ENCODE measurements around the gene SMLR1.

DNA sequence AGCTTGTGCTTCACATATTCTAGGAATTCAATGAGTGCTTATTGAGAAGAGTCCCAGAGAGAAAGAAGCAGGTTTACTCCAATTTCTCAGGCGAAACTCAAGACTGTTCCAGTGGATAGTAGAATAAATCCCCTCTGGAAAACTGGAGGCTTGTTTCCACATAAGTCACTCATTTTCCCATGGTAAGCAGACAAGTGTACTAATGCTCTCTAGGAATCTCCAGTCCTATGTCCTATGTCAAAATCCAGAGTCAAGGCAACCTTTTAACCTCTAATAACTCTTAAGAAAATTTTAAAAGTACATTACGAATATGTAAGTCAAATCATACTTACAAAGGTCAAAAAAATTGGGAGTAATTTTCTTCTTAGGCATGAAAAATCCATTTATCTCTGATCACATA is 35.2 kb downstream of the SMLR1 start:
- no peak for TF ChIP-seq LARP7 (IDR thresholded peaks at IDR 0.05)
- TF ChIP-seq IKZF2 (IDR thresholded peaks at IDR 0.05), result no peak
- TF ChIP-seq POLR2A (IDR thresholded peaks at IDR 0.05; ENCODE audit: low read depth, low read length), result no peak
- no peak for TF ChIP-seq RCOR1 (conservative IDR thresholded peaks at IDR 0.05; ENCODE audit: low read depth, low read length)
- TF ChIP-seq TAF1 (IDR thresholded peaks at IDR 0.05; ENCODE audit: borderline replicate concordance, low read depth, low read length), result no peak
- TF ChIP-seq, protein P1, sequence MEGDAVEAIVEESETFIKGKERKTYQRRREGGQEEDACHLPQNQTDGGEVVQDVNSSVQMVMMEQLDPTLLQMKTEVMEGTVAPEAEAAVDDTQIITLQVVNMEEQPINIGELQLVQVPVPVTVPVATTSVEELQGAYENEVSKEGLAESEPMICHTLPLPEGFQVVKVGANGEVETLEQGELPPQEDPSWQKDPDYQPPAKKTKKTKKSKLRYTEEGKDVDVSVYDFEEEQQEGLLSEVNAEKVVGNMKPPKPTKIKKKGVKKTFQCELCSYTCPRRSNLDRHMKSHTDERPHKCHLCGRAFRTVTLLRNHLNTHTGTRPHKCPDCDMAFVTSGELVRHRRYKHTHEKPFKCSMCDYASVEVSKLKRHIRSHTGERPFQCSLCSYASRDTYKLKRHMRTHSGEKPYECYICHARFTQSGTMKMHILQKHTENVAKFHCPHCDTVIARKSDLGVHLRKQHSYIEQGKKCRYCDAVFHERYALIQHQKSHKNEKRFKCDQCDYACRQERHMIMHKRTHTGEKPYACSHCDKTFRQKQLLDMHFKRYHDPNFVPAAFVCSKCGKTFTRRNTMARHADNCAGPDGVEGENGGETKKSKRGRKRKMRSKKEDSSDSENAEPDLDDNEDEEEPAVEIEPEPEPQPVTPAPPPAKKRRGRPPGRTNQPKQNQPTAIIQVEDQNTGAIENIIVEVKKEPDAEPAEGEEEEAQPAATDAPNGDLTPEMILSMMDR (IDR thresholded peaks at IDR 0.05 in 2 of 3, conservative IDR thresholded peaks at IDR 0.05 in 1 of 3; ENCODE audit: control insufficient read depth in 2 of 3, extremely low read depth in 1 of 3, insufficient read depth in 1 of 3, low read depth in 3 of 3, low read length in 3 of 3), result no peak
- TF ChIP-seq, protein P2, sequence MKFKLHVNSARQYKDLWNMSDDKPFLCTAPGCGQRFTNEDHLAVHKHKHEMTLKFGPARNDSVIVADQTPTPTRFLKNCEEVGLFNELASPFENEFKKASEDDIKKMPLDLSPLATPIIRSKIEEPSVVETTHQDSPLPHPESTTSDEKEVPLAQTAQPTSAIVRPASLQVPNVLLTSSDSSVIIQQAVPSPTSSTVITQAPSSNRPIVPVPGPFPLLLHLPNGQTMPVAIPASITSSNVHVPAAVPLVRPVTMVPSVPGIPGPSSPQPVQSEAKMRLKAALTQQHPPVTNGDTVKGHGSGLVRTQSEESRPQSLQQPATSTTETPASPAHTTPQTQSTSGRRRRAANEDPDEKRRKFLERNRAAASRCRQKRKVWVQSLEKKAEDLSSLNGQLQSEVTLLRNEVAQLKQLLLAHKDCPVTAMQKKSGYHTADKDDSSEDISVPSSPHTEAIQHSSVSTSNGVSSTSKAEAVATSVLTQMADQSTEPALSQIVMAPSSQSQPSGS (IDR thresholded peaks at IDR 0.05; ENCODE audit: low read length), result no peak
- TF ChIP-seq, protein P3, sequence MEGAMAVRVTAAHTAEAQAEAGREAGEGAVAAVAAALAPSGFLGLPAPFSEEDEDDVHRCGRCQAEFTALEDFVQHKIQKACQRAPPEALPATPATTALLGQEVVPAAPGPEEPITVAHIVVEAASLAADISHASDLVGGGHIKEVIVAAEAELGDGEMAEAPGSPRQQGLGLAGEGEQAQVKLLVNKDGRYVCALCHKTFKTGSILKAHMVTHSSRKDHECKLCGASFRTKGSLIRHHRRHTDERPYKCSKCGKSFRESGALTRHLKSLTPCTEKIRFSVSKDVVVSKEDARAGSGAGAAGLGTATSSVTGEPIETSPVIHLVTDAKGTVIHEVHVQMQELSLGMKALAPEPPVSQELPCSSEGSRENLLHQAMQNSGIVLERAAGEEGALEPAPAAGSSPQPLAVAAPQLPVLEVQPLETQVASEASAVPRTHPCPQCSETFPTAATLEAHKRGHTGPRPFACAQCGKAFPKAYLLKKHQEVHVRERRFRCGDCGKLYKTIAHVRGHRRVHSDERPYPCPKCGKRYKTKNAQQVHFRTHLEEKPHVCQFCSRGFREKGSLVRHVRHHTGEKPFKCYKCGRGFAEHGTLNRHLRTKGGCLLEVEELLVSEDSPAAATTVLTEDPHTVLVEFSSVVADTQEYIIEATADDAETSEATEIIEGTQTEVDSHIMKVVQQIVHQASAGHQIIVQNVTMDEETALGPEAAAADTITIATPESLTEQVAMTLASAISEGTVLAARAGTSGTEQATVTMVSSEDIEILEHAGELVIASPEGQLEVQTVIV (IDR thresholded peaks at IDR 0.05; ENCODE audit: borderline replicate concordance, partially characterized antibody), result no peak

Measured in GM12878 (cell line).